Neutrophil (primary cell): ENCODE results near the gene TNIP1.

Experiments used
- H3K27ac ChIP-seq: fragments of 200-600 bp; sonication (generic); 2 replicates; pipeline ENCODE4 v1.5.1; 2016; ENCODE audit warnings: mild to moderate bottlenecking, moderate library complexity
- H3K27me3 ChIP-seq: fragments of 200-600 bp; sonication (generic); 2 replicates; pipeline ENCODE4 v1.6.0; 2016; ENCODE audit warnings: mild to moderate bottlenecking
- H3K36me3 ChIP-seq: fragments of 200-600 bp; sonication (generic); 2 replicates; pipeline ENCODE4 v1.5.1; 2017
- H3K4me1 ChIP-seq, 2 experiments: fragments of 200-600 bp in 1 of 2; sonication (generic) in 1 of 2; 1 replicate in 1 of 2; 2 replicates in 1 of 2; pipeline versions ENCODE4 v1.5.1 to v1.6.1; 2013 to 2016; ENCODE audit warnings: low read depth in 1 of 2, low read length in 1 of 2, mild to moderate bottlenecking in 1 of 2, moderate library complexity in 1 of 2; ENCODE audit not compliant: control insufficient read depth in 1 of 2, insufficient read depth in 1 of 2
- H3K4me3 ChIP-seq, 2 experiments: fragments of 200-600 bp in 1 of 2; sonication (generic) in 1 of 2; 1 replicate in 1 of 2; 2 replicates in 1 of 2; pipeline ENCODE4 v1.5.1; 2013 to 2016; ENCODE audit warnings: low read depth in 1 of 2, low read length in 1 of 2, mild to moderate bottlenecking in 1 of 2, moderate library complexity in 1 of 2
- H3K9me3 ChIP-seq: fragments of 200-600 bp; sonication (generic); 2 replicates; pipeline ENCODE4 v1.5.1; 2016
- CTCF ChIP-seq: fragments of 200-600 bp; sonication (generic); IDR thresholded peaks from 2 replicates; pipeline ENCODE4 v1.5.1; 2016; ENCODE audit warnings: antibody characterized with exemption

The TNIP1 gene

DNA sequence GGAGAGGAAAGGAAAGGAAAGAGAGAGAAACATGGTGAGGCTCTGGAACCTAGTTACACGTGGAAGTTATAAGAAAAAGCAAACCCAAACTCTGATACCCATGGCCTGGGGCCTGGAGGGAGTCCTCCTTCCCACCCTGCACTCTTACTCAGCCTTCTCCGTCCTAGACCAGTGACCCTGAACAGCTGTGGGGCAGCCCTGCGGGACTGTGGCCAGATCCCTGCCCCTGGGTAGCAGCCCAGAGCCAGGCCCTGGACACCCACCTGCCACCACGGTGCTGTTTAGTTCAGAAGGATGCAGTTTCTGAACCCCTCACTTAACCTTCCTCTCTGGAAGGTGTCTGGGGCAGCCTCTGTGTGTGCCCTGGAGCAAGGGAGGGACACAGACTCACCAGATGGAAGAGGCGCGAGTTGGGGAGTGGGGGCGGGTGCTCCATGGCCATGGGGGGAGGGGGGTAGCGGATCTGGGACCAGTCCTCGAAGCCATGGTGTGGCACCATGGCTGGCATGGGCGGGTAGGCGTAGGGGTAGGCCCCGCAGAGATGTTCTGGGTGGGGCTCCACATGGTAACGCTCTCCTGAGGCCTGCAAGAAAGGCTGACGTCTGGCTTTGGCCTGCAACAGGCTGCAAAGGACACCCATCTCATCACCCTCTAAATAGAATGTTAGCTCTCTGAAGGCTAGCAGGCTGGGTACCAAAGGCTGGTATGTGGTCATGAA is 47.5 kb downstream of the TNIP1 start:
- Histone ChIP-seq H3K9me3 (peaks cover 6% of the 10 kb centered on the region), H3K27me3 (no peaks in the 10 kb centered on the region), H3K36me3 (peaks cover 100% of the 10 kb centered on the region), H3K4me3 (no peak overlapping the region), H3K27ac (no peak overlapping the region), H3K4me1 (no peaks in the 10 kb centered on the region)
- TF ChIP-seq CTCF: no peak

DNA sequence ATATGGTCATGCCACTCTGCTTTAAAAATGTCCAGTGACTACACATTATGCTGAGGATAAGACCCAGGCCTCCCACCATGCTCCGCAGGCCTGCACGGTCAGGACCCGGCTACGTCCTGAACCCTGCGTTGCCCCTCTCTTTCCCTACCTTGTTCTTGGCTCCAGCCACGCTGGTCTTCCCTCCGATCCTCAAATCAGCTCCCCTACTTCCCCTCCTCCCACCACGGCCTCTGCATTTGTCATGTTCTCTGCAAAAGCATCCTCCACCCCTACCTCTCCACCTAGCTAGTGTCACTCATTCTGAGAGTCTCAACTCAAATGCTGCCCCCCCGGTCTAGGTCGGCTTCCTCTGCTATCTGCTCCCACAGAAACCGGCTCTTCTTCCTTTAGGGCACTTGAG is 49.3 kb downstream of the TNIP1 start:
- no peak for TF ChIP-seq CTCF
- H3K9me3 ChIP-seq: no peaks in the 10 kb centered on the region
- no peak overlapping the region for H3K4me3 ChIP-seq
- no peak overlapping the region for H3K27ac ChIP-seq
- peaks cover 100% of the 10 kb centered on the region for H3K36me3 ChIP-seq
- H3K4me1 ChIP-seq: no peaks in the 10 kb centered on the region
- no peaks in the 10 kb centered on the region for H3K27me3 ChIP-seq

- H3K9me3 ChIP-seq: no peaks in the 10 kb centered on the region
- H3K36me3 ChIP-seq: peaks cover 100% of the 10 kb centered on the region
- no peak for TF ChIP-seq CTCF
Observed at GRCh38 chr5:151030379-151030778, 50.5 kb downstream of the TNIP1 start.

DNA sequence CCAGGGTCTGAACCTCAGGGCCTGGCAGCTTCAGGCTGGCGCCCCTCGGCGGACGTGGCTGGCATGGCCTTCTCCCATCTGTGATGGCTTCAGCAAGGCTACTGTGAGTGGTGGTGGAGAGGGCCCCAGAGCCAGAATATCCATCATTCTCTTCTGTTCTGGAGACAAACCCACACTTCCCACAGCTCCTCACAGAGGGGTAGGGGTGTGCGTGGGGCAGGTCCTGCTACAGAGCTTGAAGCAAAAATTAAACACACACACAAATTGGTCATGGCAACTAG is 50.8 kb downstream of the TNIP1 start:
- Histone ChIP-seq H3K4me3 (no peak overlapping the region), H3K27ac (peak overlapping the region; percentile 21), H3K27me3 (no peaks in the 10 kb centered on the region), H3K4me1 (peaks cover 0 to 2% of the 10 kb centered on the region in 2 experiments), H3K36me3 (peaks cover 100% of the 10 kb centered on the region), H3K9me3 (no peaks in the 10 kb centered on the region)
- no peak for TF ChIP-seq CTCF

More at GRCh38 chr5:151030379-151030778, 50.5 kb downstream of the TNIP1 start:
- H3K27me3 ChIP-seq: no peaks in the 10 kb centered on the region
- no peaks in the 10 kb centered on the region for H3K4me1 ChIP-seq
- H3K4me3 ChIP-seq: no peak overlapping the region
- H3K27ac ChIP-seq: peak overlapping the region; percentile 21

- Histone ChIP-seq H3K4me1 (peaks cover 5 to 8% of the 10 kb centered on the region in 2 experiments), H3K36me3 (peaks cover 98% of the 10 kb centered on the region), H3K4me3 (no peak overlapping the region), H3K27ac (peak overlapping the region; percentile 21), H3K9me3 (no peaks in the 10 kb centered on the region), H3K27me3 (no peaks in the 10 kb centered on the region)
- no peak for TF ChIP-seq CTCF
Observed at GRCh38 chr5:151029179-151030055, 51.4 kb downstream of the TNIP1 start.
